ENCODE measurements around the gene KSR1. TPM values are rescaled to one million over a fixed set of nuclear protein-coding genes. Genes with fewer than 3 reads are reported as not detected.

The KSR1 gene
- total and polyA plus RNA-seq, 10 of the 15 experiments (the other 5 are each of a cell fraction or from before 2014, with no cell fraction given), result 0.97 to 66.6 (median 22.9) TPM

DNA sequence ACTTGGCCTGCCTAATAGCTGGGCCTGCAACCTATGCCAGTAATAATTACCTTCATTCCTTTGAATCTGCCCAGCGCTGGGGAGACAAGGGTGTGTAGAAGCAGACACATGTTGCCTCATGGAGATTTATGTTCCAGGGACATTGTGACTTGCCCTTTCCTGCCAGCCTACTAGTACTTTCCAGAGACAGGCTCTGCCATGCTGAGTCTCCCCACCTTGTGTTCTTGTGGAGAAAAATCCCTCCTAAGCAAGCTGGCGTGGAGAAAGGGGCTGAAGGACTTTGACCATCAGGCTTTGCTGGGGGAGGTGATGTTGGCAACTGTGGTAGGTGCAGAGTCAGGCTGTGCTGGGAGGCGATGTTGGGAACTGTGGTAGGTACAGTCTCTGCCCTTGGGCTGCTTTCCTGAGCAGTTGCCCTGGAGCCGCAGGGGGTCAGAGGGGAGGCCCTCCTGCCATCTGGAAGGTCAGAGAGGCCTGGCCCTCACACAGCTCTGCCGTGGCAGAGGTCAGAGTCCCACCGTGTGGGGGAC is 4.0 kb downstream of the KSR1 start (continued):
- no peak for TF ChIP-seq ETV6 (conservative IDR thresholded peaks at IDR 0.05 in 1 of 2, IDR thresholded peaks at IDR 0.05 in 1 of 2; ENCODE audit: borderline replicate concordance in 1 of 2, low read depth in 1 of 2)

DNA sequence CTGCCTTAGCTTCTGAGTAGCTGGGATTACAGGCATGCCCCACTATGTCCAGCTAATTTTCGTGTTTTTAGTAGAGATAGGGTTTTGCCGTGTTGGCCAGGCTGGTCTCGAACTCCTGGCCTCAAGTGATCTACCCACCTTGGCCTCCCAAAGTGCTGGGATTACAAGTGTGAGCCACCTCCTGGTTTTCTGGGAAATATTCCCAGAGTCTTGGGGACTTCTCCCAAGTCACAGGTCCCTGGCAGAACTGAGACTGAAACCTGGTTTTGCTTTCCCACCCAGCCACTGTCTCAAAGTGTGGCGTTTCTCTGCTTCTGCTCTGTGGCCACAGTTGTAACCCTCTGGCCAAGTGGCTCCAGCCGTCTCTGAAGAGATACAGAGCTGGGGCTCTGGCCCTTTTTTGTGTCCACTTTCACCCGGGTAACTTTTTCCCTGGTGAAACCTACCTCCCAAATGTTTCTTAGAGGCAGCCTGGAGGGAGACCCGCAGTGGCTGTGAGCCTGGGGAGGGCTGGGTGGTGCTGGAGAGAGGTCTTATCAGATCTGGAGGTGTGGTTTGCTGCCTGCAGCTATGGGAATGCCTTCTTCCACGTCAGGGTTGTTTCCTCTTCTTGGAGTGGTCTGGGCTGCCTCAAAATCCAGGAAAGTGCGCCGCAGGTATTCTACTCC is 5.1 kb downstream of the KSR1 start:
- H3K4me1 ChIP-seq (ENCODE audit: control insufficient read depth, insufficient read depth, low read length), result peaks cover 41% of the 10 kb centered on the region
- peak overlapping the region; percentile 42 for H3K9ac ChIP-seq (ENCODE audit: control insufficient read depth, insufficient read depth, low read length)
- in situ Hi-C loops (cut with MboI) (loop anchor here (10.0 to 25.0 kb wide), 2 partner anchors 593 to 1276 kb away; partner anchors contain the start of genes NEK8, TLCD1 and TRAF4), intact Hi-C loops (cut with micrococcal nuclease; ENCODE audit: unreplicated experiment) (loop anchor here (5.0 kb wide), 1 partner anchor 36 kb away; no protein-coding TSS in a partner anchor)
- peak overlapping the region; percentile 89; the same call in 1 of the 2 replicates for H3K4me3 ChIP-seq
- DNase-seq (ENCODE audit: low read depth, low spot score) (no peak), FAIRE-seq (no peak), ATAC-seq (peak; percentile 30)
- peak overlapping the region; percentile 62; the same call in 1 of the 2 replicates for H3K27ac ChIP-seq (ENCODE audit: control insufficient read depth, insufficient read depth)
- no peaks in the 10 kb centered on the region for H3K27me3 ChIP-seq (replicated peaks in 1 of 2; ENCODE audit: control insufficient read depth in 2 of 2, insufficient read depth in 2 of 2, low read length in 1 of 2)
- ChIA-PET SMC1A (ENCODE audit: uncharacterized antibody, unreplicated experiment) (interaction anchor here (0.8 to 11.6 kb wide), 11 partner anchors 11 to 113 kb away, joined by 3 to 228 read pairs (median 6); no protein-coding TSS in a partner anchor), CTCF (interaction anchor here (1.3 to 6.6 kb wide), 4 partner anchors 13 to 138 kb away, joined by 3 to 69 read pairs (median 30); no protein-coding TSS in a partner anchor), POLR2A (interaction anchor here (0.8 to 13.1 kb wide), 8 partner anchors 10 to 136 kb away, joined by 3 to 143 read pairs (median 5); no protein-coding TSS in a partner anchor), RAD21 (ENCODE audit: unreplicated experiment) (interaction anchor here (0.6 to 9.7 kb wide), 12 partner anchors 11 to 139 kb away, joined by 3 to 229 read pairs (median 4); no protein-coding TSS in a partner anchor)
- peak overlapping the region; percentile 88 for H3K4me2 ChIP-seq (ENCODE audit: control insufficient read depth, insufficient read depth)
- H4K20me1 ChIP-seq (ENCODE audit: control insufficient read depth, insufficient read depth), result no peaks in the 10 kb centered on the region
- no TSS peak for BruUV-seq (replicated peaks)
- H3K9me3 ChIP-seq (replicated peaks; ENCODE audit: control insufficient read depth, insufficient read depth, low read length), result no peaks in the 10 kb centered on the region
- WGBS (ENCODE audit: insufficient coverage, insufficient replicate concordance, low lambda C conversion rate, missing lambda C conversion rate), result 69% methylated on average over 10 of the region's 10 CpGs
- no peak overlapping the region for H2AFZ ChIP-seq (ENCODE audit: control insufficient read depth, low read depth, low read length)
- H3K36me3 ChIP-seq (ENCODE audit: control insufficient read depth in 2 of 2, insufficient read depth in 2 of 2, low read length in 1 of 2), result peaks cover 0 to 1% of the 10 kb centered on the region in 2 experiments; a peak in 2 of 4 replicates
- H3K79me2 ChIP-seq (ENCODE audit: control insufficient read depth, insufficient read depth, low read length), result peaks cover 94% of the 10 kb centered on the region
- peak; percentile 62; the same call in 1 of the 2 replicates for TF ChIP-seq NBN (IDR thresholded peaks at IDR 0.05)
- TF ChIP-seq SMARCA5 (IDR thresholded peaks at IDR 0.05), result 0 out of 2 replicates have a peak, but pooled peaks have one; percentile 20
- TF ChIP-seq, protein P1, sequence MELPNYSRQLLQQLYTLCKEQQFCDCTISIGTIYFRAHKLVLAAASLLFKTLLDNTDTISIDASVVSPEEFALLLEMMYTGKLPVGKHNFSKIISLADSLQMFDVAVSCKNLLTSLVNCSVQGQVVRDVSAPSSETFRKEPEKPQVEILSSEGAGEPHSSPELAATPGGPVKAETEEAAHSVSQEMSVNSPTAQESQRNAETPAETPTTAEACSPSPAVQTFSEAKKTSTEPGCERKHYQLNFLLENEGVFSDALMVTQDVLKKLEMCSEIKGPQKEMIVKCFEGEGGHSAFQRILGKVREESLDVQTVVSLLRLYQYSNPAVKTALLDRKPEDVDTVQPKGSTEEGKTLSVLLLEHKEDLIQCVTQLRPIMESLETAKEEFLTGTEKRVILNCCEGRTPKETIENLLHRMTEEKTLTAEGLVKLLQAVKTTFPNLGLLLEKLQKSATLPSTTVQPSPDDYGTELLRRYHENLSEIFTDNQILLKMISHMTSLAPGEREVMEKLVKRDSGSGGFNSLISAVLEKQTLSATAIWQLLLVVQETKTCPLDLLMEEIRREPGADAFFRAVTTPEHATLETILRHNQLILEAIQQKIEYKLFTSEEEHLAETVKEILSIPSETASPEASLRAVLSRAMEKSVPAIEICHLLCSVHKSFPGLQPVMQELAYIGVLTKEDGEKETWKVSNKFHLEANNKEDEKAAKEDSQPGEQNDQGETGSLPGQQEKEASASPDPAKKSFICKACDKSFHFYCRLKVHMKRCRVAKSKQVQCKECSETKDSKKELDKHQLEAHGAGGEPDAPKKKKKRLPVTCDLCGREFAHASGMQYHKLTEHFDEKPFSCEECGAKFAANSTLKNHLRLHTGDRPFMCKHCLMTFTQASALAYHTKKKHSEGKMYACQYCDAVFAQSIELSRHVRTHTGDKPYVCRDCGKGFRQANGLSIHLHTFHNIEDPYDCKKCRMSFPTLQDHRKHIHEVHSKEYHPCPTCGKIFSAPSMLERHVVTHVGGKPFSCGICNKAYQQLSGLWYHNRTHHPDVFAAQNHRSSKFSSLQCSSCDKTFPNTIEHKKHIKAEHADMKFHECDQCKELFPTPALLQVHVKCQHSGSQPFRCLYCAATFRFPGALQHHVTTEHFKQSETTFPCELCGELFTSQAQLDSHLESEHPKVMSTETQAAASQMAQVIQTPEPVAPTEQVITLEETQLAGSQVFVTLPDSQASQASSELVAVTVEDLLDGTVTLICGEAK (IDR thresholded peaks at IDR 0.05; ENCODE audit: borderline replicate concordance), result 0 out of 2 replicates have a peak, but pooled peaks have one; percentile 19
- TF ChIP-seq GATAD2B (conservative IDR thresholded peaks at IDR 0.05; ENCODE audit: low read depth), result peak; percentile 80
- TF ChIP-seq BMI1 (IDR thresholded peaks at IDR 0.05; ENCODE audit: borderline replicate concordance), result no peak
- 0 out of 2 replicates have a peak, but pooled peaks have one; percentile 24 for TF ChIP-seq IRF4 (IDR thresholded peaks at IDR 0.05; ENCODE audit: low read depth, low read length)
- peak; percentile 57 for TF ChIP-seq SKIL (IDR thresholded peaks at IDR 0.05; ENCODE audit: low read depth, poor library complexity, severe bottlenecking)
- TF ChIP-seq RELB (IDR thresholded peaks at IDR 0.05; ENCODE audit: low read depth), result peak; percentile 86
- no peak for TF ChIP-seq SUPT20H (IDR thresholded peaks at IDR 0.05; ENCODE audit: borderline replicate concordance, control insufficient read depth, low read depth, low read length)

Data from GM12878 (cell line).